Liver (tissue), 9 donors: ENCODE results near the gene GRIA3. TPM values are rescaled to one million over a fixed set of nuclear protein-coding genes. Genes with fewer than 3 reads are reported as not detected.
A peak's percentile ranks its signal among the peaks of the same experiment; 100 is the strongest.

ENCODE experiments used
- DNase-seq: peaks from one replicate; pipeline ENCODE4 v3.0.0-alpha.2; 2017; ENCODE audit warnings: low spot score
- H3K27ac ChIP-seq, 2 donors: one replicate each; pipeline ENCODE4 v1.7.0; 2013; ENCODE audit warnings: inconsistent platforms in 2 of 2, low read length in 2 of 2, control low read depth in 1 of 2, low read depth in 1 of 2, mild to moderate bottlenecking in 1 of 2
- H3K27me3 ChIP-seq, 4 donors: one replicate each; pipeline versions ENCODE4 v1.6.1 to v1.7.0; 2013; ENCODE audit warnings: low read length in 3 of 4, inconsistent platforms in 1 of 4, mild to moderate bottlenecking in 1 of 4, moderate library complexity in 1 of 4; ENCODE audit not compliant: control insufficient read depth in 4 of 4, insufficient read depth in 4 of 4
- H3K36me3 ChIP-seq, 4 donors: one replicate each; pipeline versions ENCODE4 v1.6.1 to v1.7.0; 2013; ENCODE audit warnings: low read length in 3 of 4, mild to moderate bottlenecking in 3 of 4, low read depth in 1 of 4, moderate library complexity in 1 of 4; ENCODE audit not compliant: control insufficient read depth in 4 of 4, insufficient read depth in 3 of 4
- H3K4me1 ChIP-seq, 4 donors: one replicate each; pipeline versions ENCODE4 v1.6.1 to v1.7.0; 2013; ENCODE audit warnings: low read length in 3 of 4, mild to moderate bottlenecking in 3 of 4, moderate library complexity in 1 of 4; ENCODE audit not compliant: control insufficient read depth in 4 of 4, insufficient read depth in 4 of 4
- H3K4me3 ChIP-seq, 3 donors: one replicate each; pipeline versions ENCODE4 v1.6.1 to v1.7.0; 2013; ENCODE audit warnings: low read length in 3 of 3, control low read depth in 1 of 3, low read depth in 1 of 3, mild to moderate bottlenecking in 1 of 3
- H3K9ac ChIP-seq, 2 donors: one replicate each; pipeline ENCODE4 v1.7.0; 2013; ENCODE audit warnings: low read length in 2 of 2, mild to moderate bottlenecking in 2 of 2, moderate library complexity in 2 of 2, control low read depth in 1 of 2, low read depth in 1 of 2
- H3K9me3 ChIP-seq, 4 donors: one replicate each; pipeline versions ENCODE4 v1.6.1 to v1.7.0; 2013; ENCODE audit warnings: low read length in 3 of 4; ENCODE audit not compliant: control insufficient read depth in 4 of 4
- EGR1 ChIP-seq, 2 donors: IDR thresholded peaks; 2 replicates each; pipeline ENCODE4 v1.6.1; 2016 to 2018; ENCODE audit warnings: antibody characterized with exemption in 2 of 2, low read depth in 2 of 2
- GABPA ChIP-seq, 2 donors: IDR thresholded peaks in 1 of 2; conservative IDR thresholded peaks in 1 of 2; 2 replicates each; pipeline ENCODE4 v1.6.1; 2016; ENCODE audit warnings: antibody characterized with exemption in 2 of 2, mild to moderate bottlenecking in 1 of 2, moderate library complexity in 1 of 2
- HNF4A ChIP-seq, 2 donors: conservative IDR thresholded peaks; 2 replicates each; pipeline ENCODE4 v1.6.1; 2016; ENCODE audit warnings: antibody characterized with exemption in 2 of 2, mild to moderate bottlenecking in 2 of 2
- HNF4G ChIP-seq: IDR thresholded peaks from 2 replicates; pipeline ENCODE4 v1.6.1; 2016; ENCODE audit warnings: antibody characterized with exemption
- JUND ChIP-seq, 2 donors: IDR thresholded peaks; 2 replicates each; pipeline ENCODE4 v1.6.1; 2016; ENCODE audit warnings: antibody characterized with exemption in 2 of 2
- NR2F2 ChIP-seq: IDR thresholded peaks from 2 replicates; pipeline ENCODE4 v1.6.1; 2016; ENCODE audit warnings: antibody characterized with exemption
- RAD21 ChIP-seq, 2 donors: IDR thresholded peaks; 2 replicates each; pipeline ENCODE4 v1.6.1; 2016; ENCODE audit warnings: antibody characterized with exemption in 2 of 2, mild to moderate bottlenecking in 2 of 2
- RXRA ChIP-seq, 2 donors: IDR thresholded peaks; 2 replicates each; pipeline ENCODE4 v1.6.1; 2017 to 2018; ENCODE audit warnings: antibody characterized with exemption in 2 of 2, mild to moderate bottlenecking in 1 of 2
- SP1 ChIP-seq: IDR thresholded peaks from 2 replicates; pipeline ENCODE4 v1.6.1; 2018; ENCODE audit warnings: antibody characterized with exemption, mild to moderate bottlenecking
- TAF1 ChIP-seq: conservative IDR thresholded peaks from 2 replicates; pipeline ENCODE4 v1.6.1; 2016; ENCODE audit warnings: antibody characterized with exemption, mild to moderate bottlenecking
- YY1 ChIP-seq: IDR thresholded peaks from 2 replicates; pipeline ENCODE4 v1.6.1; 2016; ENCODE audit warnings: antibody characterized with exemption, mild to moderate bottlenecking
- WGBS: extraction: QIAGEN DNeasy Blood & Tissue Kit; methylation state at CpG from one replicate; pipeline ENCODE4 v1.1.7; 2013; 5-methylcytosine and 5-hydroxymethylcytosine counted together
- polyA plus RNA-seq, 2 donors: library from polyadenylated mRNA; stranded (reverse) in 1 of 2; unstranded in 1 of 2; fragments of 200-250 nt in 1 of 2; fragments of >200 nt in 1 of 2; fragmentation: Nextera tagmentation in 1 of 2; extraction: Ambion mirVana in 1 of 2; gene quantifications; one replicate each; pipeline versions ENCODE4 v1.2.1 to v1.2.3, GENCODE V29; 2013 to 2015
- total RNA-seq, 2 donors: library from RNA; depleted of rRNA; stranded (reverse); fragments of >200 nt; gene quantifications; one replicate each; pipeline ENCODE4 v1.2.3, GENCODE V29; 2014
- TF ChIP-seq, protein P1 (sequence below): fragments of 150-350 bp; IDR thresholded peaks from 2 replicates; pipeline ENCODE4 v1.5.1; 2017; ENCODE audit warnings: improper control_type of control experiment, low read depth, low read length; ENCODE audit not compliant: missing input control
- TF ChIP-seq, protein P2 (sequence below): IDR thresholded peaks from 2 replicates; pipeline ENCODE4 v1.6.1; 2016; ENCODE audit warnings: antibody characterized with exemption
- TF ChIP-seq, protein P3 (sequence below): IDR thresholded peaks from 2 replicates; pipeline ENCODE4 v1.6.1; 2016; ENCODE audit warnings: antibody characterized with exemption
- donor health status: healthy.
- donor health status: healthy.
- donor health status: healthy.
- donor health status: healthy.
- donor health status: healthy.

The GRIA3 gene
- total and polyA plus RNA-seq, 4 donors: 1.5 to 3.4 (median 2.9) TPM

DNA sequence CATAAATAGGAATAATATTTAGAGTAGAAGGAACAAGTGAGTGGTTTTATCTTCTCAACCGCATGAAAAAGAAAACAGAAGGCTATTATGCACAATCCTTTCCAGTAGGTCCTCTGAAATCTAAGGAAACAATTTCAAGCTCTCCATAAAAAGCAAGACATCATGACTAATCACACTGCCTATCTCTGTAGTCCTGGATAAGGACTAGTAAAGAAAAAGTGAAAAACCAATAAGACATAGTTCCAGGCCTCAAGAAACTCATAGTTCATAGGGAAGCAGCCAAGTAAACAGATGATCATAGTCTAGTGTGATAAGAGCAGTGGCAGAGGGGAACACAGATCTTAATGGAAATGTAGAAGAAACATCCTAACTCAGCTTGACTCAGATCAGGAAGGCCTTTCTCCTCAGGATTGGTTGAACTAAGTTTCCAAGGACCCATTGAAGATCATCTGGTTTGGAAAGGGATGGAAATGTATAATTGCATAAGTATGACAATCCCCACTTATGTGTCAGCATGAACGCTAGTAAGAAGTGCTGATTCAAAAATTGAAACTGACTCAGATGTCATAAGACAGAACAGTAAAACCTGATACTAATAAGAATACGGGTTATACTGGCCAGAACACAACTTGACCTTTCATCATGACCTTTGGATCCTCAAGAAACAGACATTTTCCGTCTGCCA is 155.3 kb downstream of the GRIA3 start (continued):
- TF ChIP-seq, protein P1, sequence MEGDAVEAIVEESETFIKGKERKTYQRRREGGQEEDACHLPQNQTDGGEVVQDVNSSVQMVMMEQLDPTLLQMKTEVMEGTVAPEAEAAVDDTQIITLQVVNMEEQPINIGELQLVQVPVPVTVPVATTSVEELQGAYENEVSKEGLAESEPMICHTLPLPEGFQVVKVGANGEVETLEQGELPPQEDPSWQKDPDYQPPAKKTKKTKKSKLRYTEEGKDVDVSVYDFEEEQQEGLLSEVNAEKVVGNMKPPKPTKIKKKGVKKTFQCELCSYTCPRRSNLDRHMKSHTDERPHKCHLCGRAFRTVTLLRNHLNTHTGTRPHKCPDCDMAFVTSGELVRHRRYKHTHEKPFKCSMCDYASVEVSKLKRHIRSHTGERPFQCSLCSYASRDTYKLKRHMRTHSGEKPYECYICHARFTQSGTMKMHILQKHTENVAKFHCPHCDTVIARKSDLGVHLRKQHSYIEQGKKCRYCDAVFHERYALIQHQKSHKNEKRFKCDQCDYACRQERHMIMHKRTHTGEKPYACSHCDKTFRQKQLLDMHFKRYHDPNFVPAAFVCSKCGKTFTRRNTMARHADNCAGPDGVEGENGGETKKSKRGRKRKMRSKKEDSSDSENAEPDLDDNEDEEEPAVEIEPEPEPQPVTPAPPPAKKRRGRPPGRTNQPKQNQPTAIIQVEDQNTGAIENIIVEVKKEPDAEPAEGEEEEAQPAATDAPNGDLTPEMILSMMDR: no peak

DNA sequence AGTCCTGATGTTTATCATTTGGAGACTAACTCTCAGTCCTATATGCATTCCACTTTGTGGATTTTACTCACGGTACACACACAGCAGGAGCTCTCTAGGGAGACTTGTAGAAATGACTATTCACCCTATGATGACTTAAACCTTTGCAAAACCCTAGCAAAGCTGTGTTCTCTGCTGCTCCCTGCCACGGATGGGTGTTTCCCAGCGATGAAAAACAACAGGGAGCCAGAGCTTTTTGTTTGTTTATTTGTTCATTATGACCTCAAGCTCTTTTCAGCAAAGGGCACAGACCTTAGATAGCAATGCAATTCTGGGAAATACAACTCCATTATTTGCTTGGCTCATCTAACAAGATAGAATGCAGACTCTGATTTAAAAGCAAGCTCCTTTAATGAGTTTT is 156.6 kb downstream of the GRIA3 start:
- 11% methylated on average over 3 of the region's 3 CpGs for WGBS
- H3K36me3 ChIP-seq: no peaks in the 10 kb centered on the region
- peaks cover 0 to 4% (median 2%) of the 10 kb centered on the region in 4 donors for H3K4me1 ChIP-seq
- no peaks in the 10 kb centered on the region for H3K27me3 ChIP-seq
- H3K9me3 ChIP-seq: no peaks in the 10 kb centered on the region
- no peak overlapping the region for H3K9ac ChIP-seq
- H3K4me3 ChIP-seq: no peak overlapping the region
- H3K27ac ChIP-seq: no peak overlapping the region
- peak; percentile 85 for TF ChIP-seq NR2F2
- TF ChIP-seq RXRA (IDR thresholded peaks at IDR 0.05): peak; percentile 59 to 68
- TF ChIP-seq YY1: peak; percentile 45
- TF ChIP-seq GABPA (IDR thresholded peaks at IDR 0.05 in 1 of 2, conservative IDR thresholded peaks at IDR 0.05 in 1 of 2): no peak
- no peak for TF ChIP-seq HNF4G
- peak in 1 of 2 donors; percentile 12 for TF ChIP-seq RAD21 (IDR thresholded peaks at IDR 0.05)
- peak; percentile 33 for TF ChIP-seq SP1
- peak in 1 of 2 donors; percentile 28 for TF ChIP-seq HNF4A (conservative IDR thresholded peaks at IDR 0.05)
- no peak for DNase-seq

- H3K4me1 ChIP-seq: no peaks in the 10 kb centered on the region
- no peaks in the 10 kb centered on the region for H3K36me3 ChIP-seq
- no peaks in the 10 kb centered on the region for H3K9me3 ChIP-seq
- no peak overlapping the region for H3K27ac ChIP-seq
- no peak overlapping the region for H3K4me3 ChIP-seq
- DNase-seq: no peak
- H3K9ac ChIP-seq: no peak overlapping the region
- TF ChIP-seq RAD21 (IDR thresholded peaks at IDR 0.05): no peak
- TF ChIP-seq, protein P1: no peak
- TF ChIP-seq HNF4G: no peak
- no peak for TF ChIP-seq JUND (IDR thresholded peaks at IDR 0.05)
- TF ChIP-seq, protein P2, sequence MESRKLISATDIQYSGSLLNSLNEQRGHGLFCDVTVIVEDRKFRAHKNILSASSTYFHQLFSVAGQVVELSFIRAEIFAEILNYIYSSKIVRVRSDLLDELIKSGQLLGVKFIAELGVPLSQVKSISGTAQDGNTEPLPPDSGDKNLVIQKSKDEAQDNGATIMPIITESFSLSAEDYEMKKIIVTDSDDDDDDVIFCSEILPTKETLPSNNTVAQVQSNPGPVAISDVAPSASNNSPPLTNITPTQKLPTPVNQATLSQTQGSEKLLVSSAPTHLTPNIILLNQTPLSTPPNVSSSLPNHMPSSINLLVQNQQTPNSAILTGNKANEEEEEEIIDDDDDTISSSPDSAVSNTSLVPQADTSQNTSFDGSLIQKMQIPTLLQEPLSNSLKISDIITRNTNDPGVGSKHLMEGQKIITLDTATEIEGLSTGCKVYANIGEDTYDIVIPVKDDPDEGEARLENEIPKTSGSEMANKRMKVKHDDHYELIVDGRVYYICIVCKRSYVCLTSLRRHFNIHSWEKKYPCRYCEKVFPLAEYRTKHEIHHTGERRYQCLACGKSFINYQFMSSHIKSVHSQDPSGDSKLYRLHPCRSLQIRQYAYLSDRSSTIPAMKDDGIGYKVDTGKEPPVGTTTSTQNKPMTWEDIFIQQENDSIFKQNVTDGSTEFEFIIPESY: no peak
- TF ChIP-seq EGR1 (IDR thresholded peaks at IDR 0.05; ENCODE audit: low read depth in 2 of 2): no peak
- TF ChIP-seq TAF1: no peak
- TF ChIP-seq, protein P3, sequence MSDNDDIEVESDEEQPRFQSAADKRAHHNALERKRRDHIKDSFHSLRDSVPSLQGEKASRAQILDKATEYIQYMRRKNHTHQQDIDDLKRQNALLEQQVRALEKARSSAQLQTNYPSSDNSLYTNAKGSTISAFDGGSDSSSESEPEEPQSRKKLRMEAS: no peak
- no peaks in the 10 kb centered on the region for H3K27me3 ChIP-seq
- 98% methylated on average over 1 of the region's 1 CpG for WGBS
Measured at GRCh38 chrX:123348468-123348867, 164.4 kb downstream of the GRIA3 start.
